ENCODE results near the gene TMX2. TPM values are rescaled to one million over a fixed set of nuclear protein-coding genes. Genes with fewer than 3 reads are reported as not detected.

TMX2 gene
- total RNA-seq, result 10 to 100 TPM; 49.8 to 54.7 TPM

GRCh38 chr11:57712256-57713150, at the start of gene TMX2:
Gene TMX2 (plus strand): TSS chr11:57712593. CDS start chr11:57712619, 26 bp downstream.
- intact Hi-C loops (cut with micrococcal nuclease), result loop anchor here (1.0 to 5.0 kb wide), 12 partner anchors 29 to 1955 kb away; partner anchors contain the start of genes CLP1, FAM111A, PATL1 and SELENOH
- Mint-ChIP-seq H3K27ac (peak within 1 kb of the TSS; percentile 92), H3K4me1 (ENCODE audit: low read depth) (peaks cover 50% of the 10 kb centered on the region), H3K27me3 (ENCODE audit: low read depth) (no peaks in the 10 kb centered on the region), H3K36me3 (ENCODE audit: low read depth) (peaks cover 3% of the 10 kb centered on the region), H3K4me3 (peak within 1 kb of the TSS; percentile 99), H3K9me3 (no peaks in the 10 kb centered on the region)
- CTCF ChIA-PET, result interaction anchor here (1.0 to 2.4 kb wide), 2 partner anchors 87 to 185 kb away, joined by 4 to 15 read pairs; no protein-coding TSS in a partner anchor
- DNase-seq, result peak; percentile 95

GRCh38 chr11:57662893-57663292, 49.5 kb upstream of the TMX2 start:
- CTCF ChIA-PET, result interaction anchor here (1.4 to 1.6 kb wide), 2 partner anchors 18 to 170 kb away, joined by 3 to 8 read pairs; no protein-coding TSS in a partner anchor
- H3K9me3 Mint-ChIP-seq, result no peaks in the 10 kb centered on the region
- intact Hi-C loops (cut with micrococcal nuclease), result loop anchor here (1.0 kb wide), 1 partner anchor 137 kb away; no protein-coding TSS in a partner anchor
- H3K27me3 Mint-ChIP-seq (ENCODE audit: low read depth), result no peaks in the 10 kb centered on the region
- peaks cover 36% of the 10 kb centered on the region for H3K4me1 Mint-ChIP-seq (ENCODE audit: low read depth)
- peaks cover 26% of the 10 kb centered on the region for H3K36me3 Mint-ChIP-seq (ENCODE audit: low read depth)
- peak; percentile 31 for DNase-seq
- no peak overlapping the region for H3K27ac Mint-ChIP-seq
- H3K4me3 Mint-ChIP-seq, result no peak overlapping the region

GRCh38 chr11:57663975-57664374, 48.4 kb upstream of the TMX2 start:
- no peaks in the 10 kb centered on the region for H3K9me3 Mint-ChIP-seq
- H3K27ac Mint-ChIP-seq, result no peak overlapping the region
- H3K4me1 Mint-ChIP-seq (ENCODE audit: low read depth), result peaks cover 34% of the 10 kb centered on the region
- peaks cover 26% of the 10 kb centered on the region for H3K36me3 Mint-ChIP-seq (ENCODE audit: low read depth)
- no peak overlapping the region for H3K4me3 Mint-ChIP-seq
- no peaks in the 10 kb centered on the region for H3K27me3 Mint-ChIP-seq (ENCODE audit: low read depth)
- DNase-seq, result no peak
- CTCF ChIA-PET, result no interaction called here
- intact Hi-C loops (cut with micrococcal nuclease), result loop anchor here (1.0 kb wide), 1 partner anchor 136 kb away; no protein-coding TSS in a partner anchor

GRCh38 chr11:57667117-57667735, 45.2 kb upstream of the TMX2 start:
- peaks cover 11% of the 10 kb centered on the region for H3K36me3 Mint-ChIP-seq (ENCODE audit: low read depth)
- DNase-seq, result peak; percentile 97
- H3K4me3 Mint-ChIP-seq, result peak overlapping the region; percentile 91
- CTCF ChIA-PET, result interaction anchor here (0.8 to 1.2 kb wide), 3 partner anchors 80 to 174 kb away, joined by 3 to 8 read pairs (median 5); no protein-coding TSS in a partner anchor
- no peaks in the 10 kb centered on the region for H3K9me3 Mint-ChIP-seq
- H3K27ac Mint-ChIP-seq, result peak overlapping the region; percentile 97
- H3K4me1 Mint-ChIP-seq (ENCODE audit: low read depth), result peaks cover 43% of the 10 kb centered on the region
- intact Hi-C loops (cut with micrococcal nuclease), result loop anchor here (1.0 to 5.0 kb wide), 13 partner anchors 10 to 1475 kb away; partner anchors contain the start of genes CLP1, FAM111A, MED19 and SELENOH
- no peaks in the 10 kb centered on the region for H3K27me3 Mint-ChIP-seq (ENCODE audit: low read depth)

- CTCF ChIA-PET, result interaction anchor here (1.2 kb wide), 1 partner anchor 174 kb away, joined by 5 read pairs; no protein-coding TSS in a partner anchor
- Mint-ChIP-seq H3K9me3 (no peaks in the 10 kb centered on the region), H3K36me3 (ENCODE audit: low read depth) (peaks cover 9% of the 10 kb centered on the region), H3K27ac (peak within 1 kb of the TSS; percentile 97), H3K4me1 (ENCODE audit: low read depth) (peaks cover 43% of the 10 kb centered on the region), H3K4me3 (peak within 1 kb of the TSS; percentile 91), H3K27me3 (ENCODE audit: low read depth) (no peaks in the 10 kb centered on the region)
- intact Hi-C loops (cut with micrococcal nuclease), result loop anchor here (1.0 to 5.0 kb wide), 13 partner anchors 11 to 1474 kb away; partner anchors contain the start of genes CLP1, FAM111A, MED19 and SELENOH
- DNase-seq, result peak; percentile 99
These were observed 44.5 kb upstream of the TMX2 start, which contains the start of gene ZDHHC5 for GRCh38 chr11:57667736-57668433. Gene ZDHHC5 (plus strand): TSS chr11:57668114. CDS start chr11:57673091, 4,977 bp downstream.

- H3K27ac Mint-ChIP-seq, result peak overlapping the region; percentile 97
- peak; percentile 49 for DNase-seq
- peak overlapping the region; percentile 91 for H3K4me3 Mint-ChIP-seq
- H3K27me3 Mint-ChIP-seq (ENCODE audit: low read depth), result no peaks in the 10 kb centered on the region
- CTCF ChIA-PET, result no interaction called here
- intact Hi-C loops (cut with micrococcal nuclease), result loop anchor here (5.0 kb wide), 1 partner anchor 1474 kb away; the partner anchor contains the start of gene FAM111A
- peaks cover 48% of the 10 kb centered on the region for H3K4me1 Mint-ChIP-seq (ENCODE audit: low read depth)
- H3K9me3 Mint-ChIP-seq, result no peaks in the 10 kb centered on the region
- H3K36me3 Mint-ChIP-seq (ENCODE audit: low read depth), result peaks cover 14% of the 10 kb centered on the region
These were observed 44.0 kb upstream of the TMX2 start for GRCh38 chr11:57668434-57668782.

- H3K9me3 Mint-ChIP-seq, result no peaks in the 10 kb centered on the region
- peak overlapping the region; percentile 6 for H3K27ac Mint-ChIP-seq
- peaks cover 82% of the 10 kb centered on the region for H3K4me1 Mint-ChIP-seq (ENCODE audit: low read depth)
- intact Hi-C loops (cut with micrococcal nuclease), result no loop called here
- H3K36me3 Mint-ChIP-seq (ENCODE audit: low read depth), result peaks cover 36% of the 10 kb centered on the region
- no peaks in the 10 kb centered on the region for H3K27me3 Mint-ChIP-seq (ENCODE audit: low read depth)
- CTCF ChIA-PET, result interaction anchor here (2.1 to 2.3 kb wide), 2 partner anchors 33 to 106 kb away, joined by 5 to 7 read pairs; partner anchors contain the start of gene UBE2L6
- no peak for DNase-seq
- no peak overlapping the region for H3K4me3 Mint-ChIP-seq
These were observed 38.1 kb upstream of the TMX2 start for GRCh38 chr11:57674251-57674650.

- DNase-seq, result no peak
- Mint-ChIP-seq H3K4me3 (no peak overlapping the region), H3K36me3 (ENCODE audit: low read depth) (peaks cover 36% of the 10 kb centered on the region), H3K9me3 (no peaks in the 10 kb centered on the region), H3K27me3 (ENCODE audit: low read depth) (no peaks in the 10 kb centered on the region), H3K27ac (no peak overlapping the region), H3K4me1 (ENCODE audit: low read depth) (peaks cover 82% of the 10 kb centered on the region)
- CTCF ChIA-PET, result interaction anchor here (0.8 to 1.0 kb wide), 2 partner anchors 31 to 125 kb away, joined by 3 to 8 read pairs; no protein-coding TSS in a partner anchor
- intact Hi-C loops (cut with micrococcal nuclease), result no loop called here
These were observed 37.0 kb upstream of the TMX2 start for GRCh38 chr11:57675176-57675941.

- Mint-ChIP-seq H3K27ac (no peak overlapping the region), H3K27me3 (ENCODE audit: low read depth) (no peaks in the 10 kb centered on the region), H3K9me3 (no peaks in the 10 kb centered on the region), H3K4me1 (ENCODE audit: low read depth) (peaks cover 63% of the 10 kb centered on the region), H3K36me3 (ENCODE audit: low read depth) (peaks cover 38% of the 10 kb centered on the region), H3K4me3 (no peak overlapping the region)
- CTCF ChIA-PET, result no interaction called here
- intact Hi-C loops (cut with micrococcal nuclease), result no loop called here
- no peak for DNase-seq
These were observed 33.0 kb upstream of the TMX2 start for GRCh38 chr11:57679396-57679795.

- Mint-ChIP-seq H3K4me3 (peak overlapping the region; percentile 6), H3K4me1 (ENCODE audit: low read depth) (peaks cover 52% of the 10 kb centered on the region), H3K27ac (peak overlapping the region; percentile 80), H3K27me3 (ENCODE audit: low read depth) (no peaks in the 10 kb centered on the region), H3K9me3 (no peaks in the 10 kb centered on the region), H3K36me3 (ENCODE audit: low read depth) (peaks cover 35% of the 10 kb centered on the region)
- peak; percentile 10 for DNase-seq
- CTCF ChIA-PET, result interaction anchor here (1.4 to 1.7 kb wide), 2 partner anchors 112 to 120 kb away, joined by 5 read pairs; partner anchors contain the start of gene UBE2L6
- intact Hi-C loops (cut with micrococcal nuclease), result loop anchor here (1.0 kb wide), 1 partner anchor 13 kb away; no protein-coding TSS in a partner anchor
These were observed 31.9 kb upstream of the TMX2 start for GRCh38 chr11:57680552-57680874.

- Mint-ChIP-seq H3K4me3 (no peak overlapping the region), H3K9me3 (no peaks in the 10 kb centered on the region), H3K27ac (no peak overlapping the region), H3K4me1 (ENCODE audit: low read depth) (peaks cover 45% of the 10 kb centered on the region), H3K36me3 (ENCODE audit: low read depth) (peaks cover 30% of the 10 kb centered on the region), H3K27me3 (ENCODE audit: low read depth) (no peaks in the 10 kb centered on the region)
- DNase-seq, result no peak
- intact Hi-C loops (cut with micrococcal nuclease), result no loop called here
- CTCF ChIA-PET, result interaction anchor here (1.4 to 1.7 kb wide), 2 partner anchors 113 to 119 kb away, joined by 5 read pairs; partner anchors contain the start of gene UBE2L6
These were observed 31.2 kb upstream of the TMX2 start for GRCh38 chr11:57681168-57681567.
